Thyroid gland (tissue), 4 donors: ENCODE results near the gene ZBED2. TPM values are rescaled to one million over a fixed set of nuclear protein-coding genes. Genes with fewer than 3 reads are reported as not detected.
"Not testable (repeated sequence)": the region's sequence is repeated elsewhere in the genome, so short reads cannot be mapped to it uniquely, and the experiment has no call there.

Experiments used
- DNase-seq, 2 donors: peaks; one replicate each; pipeline ENCODE4 v3.0.0-alpha.2; 2019
- H3K27ac ChIP-seq, 3 donors: fragments of 200-600 bp; sonication (generic); 1 replicate in 2 of 3; 2 replicates in 1 of 3; pipeline ENCODE4 v1.5.1; 2016 to 2019; ENCODE audit warnings: mild to moderate bottlenecking in 1 of 3, moderate library complexity in 1 of 3
- H3K27me3 ChIP-seq: fragments of 200-600 bp; sonication (generic); one replicate; pipeline ENCODE4 v1.5.1; 2019
- H3K36me3 ChIP-seq, 2 donors: fragments of 200-600 bp; sonication (generic); one replicate each; pipeline ENCODE4 v1.5.1; 2016 to 2019
- H3K4me1 ChIP-seq, 2 donors: fragments of 200-600 bp; sonication (generic); one replicate each; pipeline ENCODE4 v1.5.1; 2017 to 2019
- H3K4me3 ChIP-seq, 3 donors: fragments of 200-600 bp; sonication (generic); replicated peaks in 1 of 3; 1 replicate in 2 of 3; 2 replicates in 1 of 3; pipeline ENCODE4 v1.5.1; 2016; ENCODE audit warnings: mild to moderate bottlenecking in 1 of 3
- H3K9me3 ChIP-seq: fragments of 200-600 bp; sonication (generic); one replicate; pipeline ENCODE4 v1.5.1; 2017
- CTCF ChIP-seq, 6 experiments: fragments of 200-600 bp in 3 of 6; fragments of 450-650 bp in 3 of 6; sonication (generic) in 3 of 6; IDR thresholded peaks; one replicate each; pipeline ENCODE4 v1.5.1; 2016 to 2019; ENCODE audit warnings: antibody characterized with exemption in 6 of 6, mild to moderate bottlenecking in 2 of 6, inconsistent platforms in 1 of 6, moderate library complexity in 1 of 6
- POLR2A ChIP-seq, 2 donors: fragments of 450-650 bp; IDR thresholded peaks; one replicate each; pipeline ENCODE4 v1.6.1; 2017; ENCODE audit warnings: antibody characterized with exemption in 2 of 2, mild to moderate bottlenecking in 2 of 2, moderate library complexity in 1 of 2
- WGBS, 2 donors: methylation state at CpG; one replicate each; pipeline ENCODE4 v1.1.5; 2017; 5-methylcytosine and 5-hydroxymethylcytosine counted together
- intact Hi-C: fragments of 100-400 bp; cut with DNase I; formaldehyde crosslinking; loops from one replicate; pipeline ENCODE4 v1.15.1; 2023
- total RNA-seq, 4 donors: library from RNA; depleted of rRNA; stranded (reverse); fragments of >200 nt; gene quantifications; one replicate each; pipeline ENCODE4 v1.2.3, GENCODE V29; 2016

Gene ZBED2
- total RNA-seq = 100 to 1,000 TPM in 2 of 4 donors, 10 to 100 TPM in 2; 31.1 to 163 (median 88.9) TPM

DNA sequence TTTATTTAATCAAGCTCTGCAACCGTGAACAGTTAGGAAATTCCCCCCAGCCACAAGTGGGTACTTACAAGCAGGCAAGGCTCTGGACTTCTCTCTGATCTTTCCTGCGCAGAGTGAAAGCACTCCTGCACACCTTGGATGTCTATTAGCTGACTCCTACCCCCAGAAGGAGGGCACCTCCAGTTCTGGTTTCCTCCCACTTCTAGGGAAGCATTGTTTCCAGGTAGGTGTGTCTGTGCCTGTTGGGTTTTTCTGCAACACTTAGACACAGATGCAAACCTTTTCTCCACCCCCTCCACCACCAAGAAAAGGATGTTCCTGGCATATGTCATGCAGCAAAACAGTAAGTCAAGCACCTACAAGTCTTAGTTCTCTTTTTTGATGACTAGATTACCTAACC lies at the start of gene ZBED2:
ZBED2 (minus strand) TSS at position 115 of the 400 bp plus-strand sequence. CDS start 1,145 bp downstream, outside the sequence.
- no peaks in the 10 kb centered on the region for H3K9me3 ChIP-seq
- H3K4me1 ChIP-seq = peaks cover 28 to 42% of the 10 kb centered on the region in 2 donors
- peak in 1 of 2 donors; percentile 72 for TF ChIP-seq POLR2A (IDR thresholded peaks at IDR 0.05)
- TF ChIP-seq CTCF (IDR thresholded peaks at IDR 0.05) = no peak
- peak; percentile 73 to 79 for DNase-seq
- WGBS, 2 donors = 29 to 45% methylated on average over 2 of the region's 2 CpGs
- no peaks in the 10 kb centered on the region for H3K27me3 ChIP-seq
- peak within 1 kb of the TSS in 2 of 3 donors; percentile 9 to 46 for H3K4me3 ChIP-seq
- intact Hi-C loops = no loop called here
- H3K27ac ChIP-seq = peak within 1 kb of the TSS; percentile 96 to 97 (median 97)
- H3K36me3 ChIP-seq = no peaks in the 10 kb centered on the region

DNA sequence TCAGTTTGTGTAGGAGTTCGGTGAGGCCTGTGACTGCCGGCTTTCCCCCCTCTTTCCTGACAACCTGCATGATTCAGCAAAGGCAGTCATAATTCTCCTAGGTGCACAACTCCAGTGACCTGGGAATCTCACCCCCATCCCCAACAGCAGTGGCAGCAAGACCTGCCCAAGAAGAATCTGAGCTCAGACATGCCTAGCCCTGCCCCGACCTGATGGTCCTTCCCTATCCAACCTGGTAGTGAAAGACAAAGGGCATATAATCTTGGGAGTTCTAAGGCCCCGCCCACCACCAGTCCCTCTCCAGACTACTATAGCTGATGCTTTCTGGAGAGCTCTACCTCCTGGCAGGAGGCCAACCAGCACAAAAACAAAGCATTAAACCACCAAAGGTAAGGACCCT lies 44.2 kb upstream of the ZBED2 start:
- Histone ChIP-seq H3K4me3 (no peak overlapping the region), H3K27ac (no peak overlapping the region), H3K9me3 (no peaks in the 10 kb centered on the region), H3K36me3 (no peaks in the 10 kb centered on the region), H3K27me3 (no peaks in the 10 kb centered on the region), H3K4me1 (no peaks in the 10 kb centered on the region)
- peak; percentile 30 to 38 for DNase-seq
- intact Hi-C loops = no loop called here
- no peak for TF ChIP-seq CTCF (IDR thresholded peaks at IDR 0.05)
- no peak for TF ChIP-seq POLR2A (IDR thresholded peaks at IDR 0.05)
- WGBS, 2 donors = 67 to 78% methylated on average over 4 of the region's 4 CpGs

- no peaks in the 10 kb centered on the region for H3K27me3 ChIP-seq
- no peak for DNase-seq
- H3K9me3 ChIP-seq = no peaks in the 10 kb centered on the region
- 79 to 80% methylated on average over 4 of the region's 4 CpGs for WGBS, 2 donors
- intact Hi-C loops = no loop called here
- H3K4me3 ChIP-seq = no peak overlapping the region
- TF ChIP-seq CTCF (IDR thresholded peaks at IDR 0.05) (no peak), POLR2A (IDR thresholded peaks at IDR 0.05) (no peak)
- H3K36me3 ChIP-seq = no peaks in the 10 kb centered on the region
- no peaks in the 10 kb centered on the region for H3K4me1 ChIP-seq
- H3K27ac ChIP-seq = no peak overlapping the region
Observed at GRCh38 chr3:111636366-111636885, 41.3 kb upstream of the ZBED2 start.

GRCh38 chr3:111635403-111635802 lies 40.3 kb upstream of the ZBED2 start:
- 86 to 87% methylated on average over 2 of the region's 2 CpGs for WGBS, 2 donors
- H3K9me3 ChIP-seq = no peaks in the 10 kb centered on the region
- intact Hi-C loops = no loop called here

GRCh38 chr3:111630638-111631037 lies 35.5 kb upstream of the ZBED2 start:
- DNase-seq, H3K4me3 ChIP-seq, H3K4me1 ChIP-seq, H3K27me3 ChIP-seq, H3K36me3 ChIP-seq, intact Hi-C loops, H3K9me3 ChIP-seq, H3K27ac ChIP-seq: not testable (repeated sequence)

More at GRCh38 chr3:111635403-111635802, 40.3 kb upstream of the ZBED2 start:
- Histone ChIP-seq H3K27me3 (no peaks in the 10 kb centered on the region), H3K4me1 (no peaks in the 10 kb centered on the region), H3K27ac (no peak overlapping the region), H3K36me3 (no peaks in the 10 kb centered on the region), H3K4me3 (no peak overlapping the region)
- TF ChIP-seq CTCF (IDR thresholded peaks at IDR 0.05) (no peak), POLR2A (IDR thresholded peaks at IDR 0.05) (no peak)
- DNase-seq = no peak

DNA sequence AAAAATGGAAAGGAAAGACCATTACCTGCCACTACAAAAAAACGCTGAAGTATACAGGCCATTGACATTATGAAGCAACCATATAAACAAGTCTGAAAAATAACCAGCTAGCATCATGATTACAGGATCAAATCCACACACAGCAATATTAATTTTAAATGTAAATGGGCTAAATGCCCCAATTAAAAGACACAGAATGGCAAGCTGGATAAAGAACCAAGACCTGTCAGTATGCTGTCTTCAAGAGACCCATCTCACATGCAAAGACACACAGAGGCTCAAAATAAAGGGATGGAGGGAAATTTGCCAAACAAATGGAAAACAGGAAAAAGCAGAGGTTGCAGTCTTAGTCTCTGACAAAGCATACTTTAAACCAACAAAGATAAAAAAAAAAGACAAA lies 33.9 kb upstream of the ZBED2 start:
- H3K27ac ChIP-seq, intact Hi-C loops, H3K27me3 ChIP-seq, H3K4me1 ChIP-seq, H3K36me3 ChIP-seq, H3K4me3 ChIP-seq, H3K9me3 ChIP-seq, DNase-seq: not testable (repeated sequence)
- WGBS, 2 donors = 96 to 97% methylated on average over 1 of the region's 1 CpG
